Mucosa of stomach (tissue), 1 donor: ENCODE results near the gene NCAPH2.
"Not testable (repeated sequence)": the region's sequence is repeated elsewhere in the genome, so short reads cannot be mapped to it uniquely, and the experiment has no call there.

ENCODE experiments used
- H3K27me3 ChIP-seq: one replicate; pipeline ENCODE4 v1.7.0; 2013; ENCODE audit warnings: mild to moderate bottlenecking, low read length; ENCODE audit not compliant: control insufficient read depth, insufficient read depth
- H3K36me3 ChIP-seq: one replicate; pipeline ENCODE4 v1.7.0; 2013; ENCODE audit warnings: low read length; ENCODE audit not compliant: control insufficient read depth, insufficient read depth
- H3K4me1 ChIP-seq: one replicate; pipeline ENCODE4 v1.7.0; 2013; ENCODE audit warnings: mild to moderate bottlenecking, low read length; ENCODE audit not compliant: control insufficient read depth, insufficient read depth
- H3K4me3 ChIP-seq: one replicate; pipeline ENCODE4 v1.7.0; 2013; ENCODE audit warnings: low read length
- H3K9ac ChIP-seq: one replicate; pipeline ENCODE4 v1.7.0; 2013; ENCODE audit warnings: mild to moderate bottlenecking, low read length, moderate library complexity
- H3K9me3 ChIP-seq: one replicate; pipeline ENCODE4 v1.7.0; 2013; ENCODE audit warnings: mild to moderate bottlenecking, low read length, moderate library complexity; ENCODE audit not compliant: control insufficient read depth
- donor health status: Pancreatic carcinoma.

The NCAPH2 gene

GRCh38 chr22:50532824-50533796 lies 25.1 kb downstream of the NCAPH2 start:
- Histone ChIP-seq H3K9me3 (no peaks in the 10 kb centered on the region), H3K4me3 (no peak overlapping the region), H3K36me3 (no peaks in the 10 kb centered on the region), H3K4me1 (peaks cover 39% of the 10 kb centered on the region), H3K9ac (peak overlapping the region; percentile 99), H3K27me3 (no peaks in the 10 kb centered on the region)

- H3K27me3 ChIP-seq, H3K9ac ChIP-seq, H3K36me3 ChIP-seq, H3K4me3 ChIP-seq, H3K9me3 ChIP-seq: not testable (repeated sequence)
- peaks cover 45% of the 10 kb centered on the region for H3K4me1 ChIP-seq
Observed at GRCh38 chr22:50533856-50534711, 26.1 kb downstream of the NCAPH2 start.

- no peak overlapping the region for H3K9ac ChIP-seq
- peaks cover 49% of the 10 kb centered on the region for H3K4me1 ChIP-seq
- H3K4me3 ChIP-seq: no peak overlapping the region
- no peaks in the 10 kb centered on the region for H3K27me3 ChIP-seq
- H3K36me3 ChIP-seq: no peaks in the 10 kb centered on the region
- H3K9me3 ChIP-seq: no peaks in the 10 kb centered on the region
Observed at GRCh38 chr22:50535113-50535512, 27.1 kb downstream of the NCAPH2 start.

- Histone ChIP-seq H3K4me1 (peaks cover 47% of the 10 kb centered on the region), H3K4me3 (no peak overlapping the region), H3K36me3 (no peaks in the 10 kb centered on the region), H3K9me3 (no peaks in the 10 kb centered on the region), H3K27me3 (no peaks in the 10 kb centered on the region), H3K9ac (no peak overlapping the region)
Observed at GRCh38 chr22:50536226-50536625, 28.2 kb downstream of the NCAPH2 start.

GRCh38 chr22:50537765-50538164 lies 29.7 kb downstream of the NCAPH2 start:
- Histone ChIP-seq H3K27me3 (no peaks in the 10 kb centered on the region), H3K9me3 (no peaks in the 10 kb centered on the region), H3K4me1 (peaks cover 39% of the 10 kb centered on the region), H3K36me3 (no peaks in the 10 kb centered on the region), H3K4me3 (no peak overlapping the region), H3K9ac (peak overlapping the region; percentile 39)

GRCh38 chr22:50540381-50540780 lies 32.4 kb downstream of the NCAPH2 start:
- no peak overlapping the region for H3K9ac ChIP-seq
- H3K4me1 ChIP-seq: peaks cover 46% of the 10 kb centered on the region
- H3K4me3 ChIP-seq: no peak overlapping the region
- H3K27me3 ChIP-seq: peaks cover 4% of the 10 kb centered on the region
- H3K9me3 ChIP-seq: no peaks in the 10 kb centered on the region
- H3K36me3 ChIP-seq: no peaks in the 10 kb centered on the region

- peaks cover 12% of the 10 kb centered on the region for H3K27me3 ChIP-seq
- not testable (repeated sequence) for H3K9ac ChIP-seq, H3K9me3 ChIP-seq, H3K36me3 ChIP-seq, H3K4me3 ChIP-seq
- peaks cover 46% of the 10 kb centered on the region for H3K4me1 ChIP-seq
Observed at GRCh38 chr22:50541667-50542026, 33.6 kb downstream of the NCAPH2 start.

GRCh38 chr22:50542416-50542927 lies 34.4 kb downstream of the NCAPH2 start:
- Histone ChIP-seq H3K9me3 (no peaks in the 10 kb centered on the region), H3K4me3 (no peak overlapping the region), H3K9ac (no peak overlapping the region), H3K4me1 (peaks cover 46% of the 10 kb centered on the region), H3K27me3 (peaks cover 19% of the 10 kb centered on the region), H3K36me3 (no peaks in the 10 kb centered on the region)

GRCh38 chr22:50544078-50544745 lies 36.2 kb downstream of the NCAPH2 start:
- Histone ChIP-seq H3K4me3 (peak overlapping the region; percentile 8), H3K9me3 (no peaks in the 10 kb centered on the region), H3K36me3 (no peaks in the 10 kb centered on the region), H3K4me1 (peaks cover 44% of the 10 kb centered on the region), H3K9ac (peak overlapping the region; percentile 65), H3K27me3 (peaks cover 36% of the 10 kb centered on the region)

- H3K36me3 ChIP-seq: no peaks in the 10 kb centered on the region
- no peaks in the 10 kb centered on the region for H3K9me3 ChIP-seq
- no peak overlapping the region for H3K4me3 ChIP-seq
- H3K27me3 ChIP-seq: peaks cover 39% of the 10 kb centered on the region
- peaks cover 40% of the 10 kb centered on the region for H3K4me1 ChIP-seq
- H3K9ac ChIP-seq: peak overlapping the region; percentile 65
Observed at GRCh38 chr22:50544746-50545253, 36.8 kb downstream of the NCAPH2 start.

GRCh38 chr22:50545522-50546325 lies 37.7 kb downstream of the NCAPH2 start, which contains the start of gene KLHDC7B:
Gene KLHDC7B (plus strand): TSS chr22:50545899. CDS start chr22:50546244, 345 bp downstream.
- Histone ChIP-seq H3K27me3 (peaks cover 45% of the 10 kb centered on the region), H3K4me1 (peaks cover 34% of the 10 kb centered on the region), H3K4me3 (no peak within 1 kb of the TSS), H3K36me3 (no peaks in the 10 kb centered on the region), H3K9me3 (no peaks in the 10 kb centered on the region), H3K9ac (peak within 1 kb of the TSS; percentile 65)
